GM12801 (cell line): Measurements from ENCODE around the gene DRAXIN.

ENCODE experiments used
- TF ChIP-seq, protein P1 (sequence below): IDR thresholded peaks from one replicate; pipeline ENCODE4 v1.5.1; 2011; ENCODE audit warnings: control low read depth; ENCODE audit not compliant: insufficient read length; ENCODE audit errors: extremely low read depth

Gene DRAXIN

DNA sequence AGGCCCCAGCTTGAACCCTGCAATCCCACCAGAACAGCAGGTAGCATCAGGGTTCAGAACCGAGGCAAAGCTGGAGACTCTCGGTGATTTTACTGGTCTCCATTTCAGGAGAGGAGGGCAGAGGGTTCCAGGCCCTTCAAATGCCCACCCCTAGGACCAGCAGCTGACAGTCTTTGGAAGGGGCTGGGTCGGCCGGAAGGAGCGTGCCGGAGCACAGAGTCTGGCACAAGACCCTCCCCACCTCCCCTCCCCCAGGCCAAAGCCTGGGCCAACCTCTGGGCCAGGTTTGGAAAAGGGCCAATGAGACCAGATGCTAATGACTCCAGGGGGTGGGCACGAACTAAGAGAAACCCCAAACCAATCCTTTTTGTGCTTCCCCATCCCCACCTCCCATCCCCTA, 44.2 kb upstream of the DRAXIN start:
- TF ChIP-seq, protein P1, sequence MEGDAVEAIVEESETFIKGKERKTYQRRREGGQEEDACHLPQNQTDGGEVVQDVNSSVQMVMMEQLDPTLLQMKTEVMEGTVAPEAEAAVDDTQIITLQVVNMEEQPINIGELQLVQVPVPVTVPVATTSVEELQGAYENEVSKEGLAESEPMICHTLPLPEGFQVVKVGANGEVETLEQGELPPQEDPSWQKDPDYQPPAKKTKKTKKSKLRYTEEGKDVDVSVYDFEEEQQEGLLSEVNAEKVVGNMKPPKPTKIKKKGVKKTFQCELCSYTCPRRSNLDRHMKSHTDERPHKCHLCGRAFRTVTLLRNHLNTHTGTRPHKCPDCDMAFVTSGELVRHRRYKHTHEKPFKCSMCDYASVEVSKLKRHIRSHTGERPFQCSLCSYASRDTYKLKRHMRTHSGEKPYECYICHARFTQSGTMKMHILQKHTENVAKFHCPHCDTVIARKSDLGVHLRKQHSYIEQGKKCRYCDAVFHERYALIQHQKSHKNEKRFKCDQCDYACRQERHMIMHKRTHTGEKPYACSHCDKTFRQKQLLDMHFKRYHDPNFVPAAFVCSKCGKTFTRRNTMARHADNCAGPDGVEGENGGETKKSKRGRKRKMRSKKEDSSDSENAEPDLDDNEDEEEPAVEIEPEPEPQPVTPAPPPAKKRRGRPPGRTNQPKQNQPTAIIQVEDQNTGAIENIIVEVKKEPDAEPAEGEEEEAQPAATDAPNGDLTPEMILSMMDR = no peak

DNA sequence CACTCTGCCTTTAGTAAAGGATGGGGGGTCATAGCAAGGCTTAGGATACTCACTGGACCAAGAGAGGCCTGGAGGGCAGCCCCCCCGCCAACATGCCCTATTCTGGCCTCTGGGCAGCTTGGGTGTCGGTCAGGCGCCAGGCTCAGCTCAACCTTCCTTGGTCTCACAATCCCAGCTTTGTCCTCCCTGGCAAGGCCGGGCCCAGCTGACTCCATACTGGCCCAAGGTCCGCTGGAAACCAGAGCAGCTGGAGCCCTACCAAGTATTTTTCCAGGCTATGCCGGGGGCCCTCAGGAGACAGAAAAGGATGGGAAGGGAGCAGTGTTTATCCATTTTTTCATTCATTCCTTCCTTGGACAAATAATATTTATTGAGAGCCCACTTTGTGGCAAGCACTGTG, 43.5 kb upstream of the DRAXIN start:
- TF ChIP-seq, protein P1 = no peak

DNA sequence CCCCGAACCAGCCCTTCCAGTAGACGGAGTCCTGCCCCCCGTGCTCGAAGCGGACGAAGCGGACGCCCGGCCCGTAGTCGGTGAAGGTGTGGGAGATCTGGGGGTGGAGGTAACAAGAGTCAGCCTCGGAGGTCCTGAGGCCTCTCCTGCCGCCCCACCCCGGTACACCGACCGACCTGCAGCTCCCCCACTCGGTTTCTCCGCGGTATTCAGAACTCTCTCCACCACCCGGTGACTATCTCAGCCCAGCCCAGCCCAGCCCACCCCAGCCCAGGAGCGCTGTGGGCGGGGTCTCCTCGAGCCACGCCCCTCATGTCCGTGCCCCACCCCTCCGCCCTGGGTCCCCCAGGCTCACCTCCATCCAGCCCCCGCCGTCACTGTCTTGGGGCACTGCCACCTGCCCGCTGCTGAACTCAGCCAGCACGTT, 42.8 kb upstream of the DRAXIN start:
- TF ChIP-seq, protein P1 = no peak

DNA sequence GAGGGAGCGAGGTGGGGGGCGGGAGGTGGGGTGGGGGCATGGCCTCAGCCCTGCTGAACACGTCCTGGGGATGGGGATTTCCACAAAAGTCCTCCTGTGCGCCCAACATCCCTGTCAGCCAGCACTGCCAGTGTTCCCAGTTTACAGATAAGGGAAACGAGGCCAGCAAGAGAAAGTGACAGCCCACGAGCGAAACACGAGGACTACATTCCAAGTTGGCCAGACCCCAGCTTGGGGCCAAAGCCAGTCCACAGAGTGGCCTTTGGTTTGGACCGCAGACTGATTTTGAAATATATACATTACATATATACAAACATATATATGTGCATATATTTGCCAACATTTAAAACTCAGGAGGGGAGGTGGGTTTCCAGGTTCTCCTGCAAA, 42.3 kb upstream of the DRAXIN start:
- TF ChIP-seq, protein P1 = no peak

DNA sequence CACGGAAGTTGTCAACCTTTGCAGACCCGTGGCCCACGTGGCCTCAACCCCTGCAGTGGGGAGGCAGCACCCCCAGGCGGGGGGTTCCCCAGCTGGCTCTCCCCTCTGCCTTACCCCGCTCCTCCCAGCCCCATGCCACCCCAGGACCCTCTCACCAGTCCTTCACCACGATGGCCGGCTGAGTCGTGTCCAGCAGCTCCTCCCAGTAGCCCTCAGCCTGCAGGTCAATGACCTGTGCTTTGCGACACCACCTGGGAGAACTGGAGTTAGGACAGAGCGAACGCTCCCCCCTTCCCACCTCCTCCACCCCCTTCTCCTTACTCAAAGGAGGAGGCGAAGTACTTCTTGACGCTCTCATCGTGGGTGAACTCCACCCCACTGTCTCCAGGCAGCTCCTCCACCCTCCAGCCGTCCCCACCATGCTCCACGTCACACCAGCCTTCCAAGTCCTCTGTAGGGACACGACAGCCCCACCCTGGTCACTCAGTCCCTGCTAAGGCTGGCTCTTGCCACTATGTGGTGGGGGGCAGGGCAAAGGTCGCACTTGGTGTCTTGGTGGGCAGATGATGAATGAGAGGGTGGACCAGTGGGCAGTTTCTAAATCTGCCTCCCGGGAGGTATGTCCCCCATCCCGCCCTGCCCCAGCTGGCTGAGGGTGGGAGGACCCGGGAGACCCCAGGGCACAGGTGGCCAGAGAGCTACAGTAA, 41.7 kb upstream of the DRAXIN start:
- TF ChIP-seq, protein P1 = no peak

DNA sequence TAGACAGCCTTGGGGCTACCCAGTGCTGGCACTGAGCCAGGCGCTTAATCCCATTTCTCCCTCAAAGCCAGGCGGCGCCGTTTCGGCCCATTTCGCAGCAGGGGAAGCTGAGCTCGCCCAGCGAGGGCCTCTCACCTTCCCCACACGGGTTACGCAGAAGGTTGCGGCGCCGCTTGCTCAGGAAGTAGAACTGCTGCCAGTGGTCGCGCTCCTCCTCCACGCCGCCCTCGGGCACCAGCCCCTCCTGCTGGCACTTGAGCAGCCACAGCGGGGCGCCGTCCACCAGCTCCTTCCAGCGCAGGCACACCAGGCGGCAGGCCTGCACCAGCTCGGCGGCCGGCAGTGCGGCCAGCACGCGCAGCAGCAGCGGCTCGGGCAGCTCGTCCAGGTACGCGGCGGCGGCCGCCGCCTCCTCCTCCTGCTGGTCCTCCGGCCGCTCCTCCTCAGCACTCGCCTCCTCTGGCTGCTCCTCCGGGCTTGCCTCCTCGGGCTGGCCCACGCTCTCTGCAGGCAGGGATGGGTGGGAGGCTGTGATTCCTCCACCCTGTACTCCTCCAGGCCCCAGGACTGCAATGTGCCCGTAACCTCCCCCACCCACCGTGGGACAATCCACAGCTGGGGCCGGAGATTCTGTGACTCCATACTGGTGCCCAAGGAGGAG, 41.0 kb upstream of the DRAXIN start:
- TF ChIP-seq, protein P1 = no peak

DNA sequence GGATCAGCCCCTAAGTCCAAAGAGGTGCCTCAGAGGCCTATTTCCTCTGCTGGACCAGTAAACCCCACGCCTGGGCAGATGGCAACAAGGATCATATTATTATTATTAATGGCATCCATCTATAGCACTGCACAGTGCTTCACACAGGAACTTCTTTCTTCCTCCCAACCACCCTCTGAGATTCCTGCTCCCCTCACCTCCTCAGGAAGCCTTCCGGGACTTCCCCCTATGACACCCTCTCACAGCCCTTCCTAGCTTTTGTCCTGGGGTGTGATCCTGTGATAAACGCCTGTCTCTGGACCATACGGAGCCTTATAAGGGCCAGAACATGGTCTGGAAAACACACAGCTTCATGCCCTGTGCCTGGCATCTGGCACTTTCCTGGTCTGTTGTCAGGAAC, 40.5 kb upstream of the DRAXIN start:
- TF ChIP-seq, protein P1 = no peak
